Vagina (tissue), 2 donors: ENCODE measurements around the gene TANGO6. TPM values are rescaled to one million over a fixed set of nuclear protein-coding genes. Genes with fewer than 3 reads are reported as not detected.

Experiments used
- DNase-seq, 2 donors: peaks; one replicate each; pipeline ENCODE4 v3.0.0-alpha.2; 2017; ENCODE audit errors: extremely low spot score in 2 of 2
- H3K27ac ChIP-seq: fragments of 200-600 bp; sonication (generic); one replicate; pipeline ENCODE4 v1.5.1; 2019
- H3K27me3 ChIP-seq: fragments of 200-600 bp; sonication (generic); one replicate; pipeline ENCODE4 v1.5.1; 2019
- H3K36me3 ChIP-seq, 2 donors: fragments of 200-600 bp; sonication (generic); one replicate each; pipeline ENCODE4 v1.5.1; 2017 to 2019
- H3K4me1 ChIP-seq: fragments of 200-600 bp; sonication (generic); one replicate; pipeline ENCODE4 v1.5.1; 2019
- H3K4me3 ChIP-seq, 2 donors: fragments of 200-600 bp; sonication (generic); 1 replicate in 1 of 2; 2 replicates in 1 of 2; pipeline ENCODE4 v1.5.1; 2016 to 2019
- H3K9me3 ChIP-seq: fragments of 200-600 bp; sonication (generic); one replicate; pipeline ENCODE4 v1.5.1; 2019
- CTCF ChIP-seq, 3 experiments: fragments of 450-650 bp in 2 of 3; fragments of 200-600 bp in 1 of 3; sonication (generic) in 1 of 3; IDR thresholded peaks; one replicate each; pipeline ENCODE4 v1.5.1; 2017 to 2019; ENCODE audit warnings: antibody characterized with exemption in 3 of 3, mild to moderate bottlenecking in 2 of 3, moderate library complexity in 2 of 3
- POLR2A ChIP-seq, 2 donors: fragments of 450-650 bp; IDR thresholded peaks; one replicate each; pipeline ENCODE4 v1.6.1; 2017; ENCODE audit warnings: antibody characterized with exemption in 2 of 2, mild to moderate bottlenecking in 2 of 2, moderate library complexity in 2 of 2
- POLR2AphosphoS5 ChIP-seq, 2 donors: sonication (generic); formaldehyde crosslinking; IDR thresholded peaks; one replicate each; pipeline ENCODE4 v1.9.0; 2017; ENCODE audit warnings: antibody characterized with exemption in 2 of 2, mild to moderate bottlenecking in 2 of 2, low read depth in 1 of 2; ENCODE audit not compliant: insufficient read depth in 1 of 2
- intact Hi-C: fragments of 100-400 bp; cut with DNase I; formaldehyde crosslinking; loops from one replicate; pipeline ENCODE4 v1.15.1; 2023
- total RNA-seq: library from RNA; depleted of rRNA; stranded (reverse); fragments of >200 nt; gene quantifications from one replicate; pipeline ENCODE4 v1.2.3, GENCODE V29; 2016

Gene TANGO6
- total RNA-seq, 1 donor from 2014 or later = 21.9 TPM

GRCh38 chr16:68806981-68807380 is 36.4 kb upstream of the TANGO6 start:
- H3K4me1 ChIP-seq = no peaks in the 10 kb centered on the region
- TF ChIP-seq POLR2A (IDR thresholded peaks at IDR 0.05) (no peak), CTCF (IDR thresholded peaks at IDR 0.05) (no peak), POLR2AphosphoS5 (IDR thresholded peaks at IDR 0.05; ENCODE audit: insufficient read depth in 1 of 2, low read depth in 1 of 2) (no peak)
- no peak overlapping the region for H3K27ac ChIP-seq
- no peak overlapping the region for H3K4me3 ChIP-seq
- intact Hi-C loops = no loop called here
- H3K9me3 ChIP-seq = no peaks in the 10 kb centered on the region
- peaks cover 0 to 14% of the 10 kb centered on the region in 2 donors for H3K36me3 ChIP-seq
- no peaks in the 10 kb centered on the region for H3K27me3 ChIP-seq
- DNase-seq = no peak

GRCh38 chr16:68814516-68814915 is 28.8 kb upstream of the TANGO6 start:
- Histone ChIP-seq H3K27me3 (no peaks in the 10 kb centered on the region), H3K4me1 (no peaks in the 10 kb centered on the region), H3K9me3 (no peaks in the 10 kb centered on the region), H3K27ac (no peak overlapping the region), H3K36me3 (peaks cover 0 to 8% of the 10 kb centered on the region in 2 donors), H3K4me3 (no peak overlapping the region)
- no peak for DNase-seq
- TF ChIP-seq POLR2AphosphoS5 (IDR thresholded peaks at IDR 0.05; ENCODE audit: insufficient read depth in 1 of 2, low read depth in 1 of 2) = no peak
- TF ChIP-seq CTCF (IDR thresholded peaks at IDR 0.05) = no peak
- no peak for TF ChIP-seq POLR2A (IDR thresholded peaks at IDR 0.05)
- intact Hi-C loops = no loop called here

- Histone ChIP-seq H3K27me3 (no peaks in the 10 kb centered on the region), H3K9me3 (no peaks in the 10 kb centered on the region), H3K4me3 (no peak overlapping the region), H3K36me3 (no peaks in the 10 kb centered on the region), H3K4me1 (no peaks in the 10 kb centered on the region), H3K27ac (no peak overlapping the region)
- intact Hi-C loops = no loop called here
- DNase-seq = no peak
- no peak for TF ChIP-seq POLR2AphosphoS5 (IDR thresholded peaks at IDR 0.05; ENCODE audit: insufficient read depth in 1 of 2, low read depth in 1 of 2)
- TF ChIP-seq POLR2A (IDR thresholded peaks at IDR 0.05) = no peak
- TF ChIP-seq CTCF (IDR thresholded peaks at IDR 0.05) = no peak
Observed at GRCh38 chr16:68823401-68824135, 19.8 kb upstream of the TANGO6 start.

- Histone ChIP-seq H3K27ac (no peak overlapping the region), H3K9me3 (no peaks in the 10 kb centered on the region), H3K27me3 (no peaks in the 10 kb centered on the region), H3K4me3 (no peak overlapping the region), H3K36me3 (no peaks in the 10 kb centered on the region), H3K4me1 (no peaks in the 10 kb centered on the region)
- intact Hi-C loops = no loop called here
- no peak for TF ChIP-seq CTCF (IDR thresholded peaks at IDR 0.05)
- no peak for TF ChIP-seq POLR2AphosphoS5 (IDR thresholded peaks at IDR 0.05; ENCODE audit: insufficient read depth in 1 of 2, low read depth in 1 of 2)
- TF ChIP-seq POLR2A (IDR thresholded peaks at IDR 0.05) = no peak
- DNase-seq = no peak
Observed at GRCh38 chr16:68825427-68825826, 17.9 kb upstream of the TANGO6 start.

- H3K9me3 ChIP-seq = no peaks in the 10 kb centered on the region
Observed at GRCh38 chr16:68826652-68827051, 16.7 kb upstream of the TANGO6 start.

More at GRCh38 chr16:68826652-68827051, 16.7 kb upstream of the TANGO6 start:
- no peaks in the 10 kb centered on the region for H3K27me3 ChIP-seq
- H3K36me3 ChIP-seq = no peaks in the 10 kb centered on the region
- intact Hi-C loops = no loop called here
- TF ChIP-seq POLR2A (IDR thresholded peaks at IDR 0.05) (no peak), POLR2AphosphoS5 (IDR thresholded peaks at IDR 0.05; ENCODE audit: insufficient read depth in 1 of 2, low read depth in 1 of 2) (no peak), CTCF (IDR thresholded peaks at IDR 0.05) (no peak)
- no peaks in the 10 kb centered on the region for H3K4me1 ChIP-seq
- DNase-seq = no peak
- H3K4me3 ChIP-seq = no peak overlapping the region
- no peak overlapping the region for H3K27ac ChIP-seq
